ENCODE measurements around the gene HERC3.

The HERC3 gene

GRCh38 chr4:88752076-88752463, 159.8 kb downstream of the HERC3 start:
- DNase-seq: no peak

DNA sequence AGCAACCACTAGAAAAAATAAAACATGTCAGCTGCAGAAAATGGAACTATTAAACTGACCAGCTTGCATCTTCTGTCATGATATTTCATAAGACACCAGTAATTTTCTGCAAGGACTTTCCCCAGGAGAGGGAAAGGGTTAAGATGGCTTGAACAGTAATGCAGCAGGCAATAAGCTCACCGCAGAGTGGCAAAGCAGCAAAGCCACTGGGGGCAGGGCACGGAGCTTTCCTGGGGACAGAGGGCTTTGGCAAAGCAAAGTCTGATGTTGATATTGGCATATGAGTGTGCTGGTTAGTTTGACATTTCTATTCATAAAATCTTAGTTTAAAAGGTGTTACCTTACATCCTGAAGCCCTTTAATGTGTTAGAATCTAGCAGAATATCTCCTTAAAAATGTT, 160.5 kb downstream of the HERC3 start:
- DNase-seq: no peak

GRCh38 chr4:88753658-88754571, 161.6 kb downstream of the HERC3 start:
- no peak for DNase-seq

- no peak for DNase-seq
These were observed 162.5 kb downstream of the HERC3 start for GRCh38 chr4:88754796-88755195.

- DNase-seq: no peak
These were observed 163.2 kb downstream of the HERC3 start for GRCh38 chr4:88755454-88755853.

DNA sequence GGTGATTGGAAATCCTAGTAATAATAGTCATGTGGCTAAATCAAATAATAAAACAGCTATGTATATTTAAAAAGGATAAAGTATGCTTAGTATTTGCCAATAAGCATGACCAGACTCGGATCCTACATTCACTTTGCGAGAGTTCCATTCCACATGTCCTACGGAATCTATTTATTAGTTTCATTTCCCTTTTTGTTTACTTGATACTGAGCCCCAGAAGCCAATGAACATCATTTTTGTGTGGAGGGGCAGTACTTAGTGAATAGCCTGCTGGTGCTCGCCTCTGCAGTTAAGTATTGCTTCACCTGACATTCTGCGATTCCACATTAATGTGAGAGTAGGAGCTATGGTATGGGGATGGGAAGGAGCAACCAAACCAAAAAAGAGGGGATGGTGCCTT, 163.9 kb downstream of the HERC3 start:
- DNase-seq: no peak

DNA sequence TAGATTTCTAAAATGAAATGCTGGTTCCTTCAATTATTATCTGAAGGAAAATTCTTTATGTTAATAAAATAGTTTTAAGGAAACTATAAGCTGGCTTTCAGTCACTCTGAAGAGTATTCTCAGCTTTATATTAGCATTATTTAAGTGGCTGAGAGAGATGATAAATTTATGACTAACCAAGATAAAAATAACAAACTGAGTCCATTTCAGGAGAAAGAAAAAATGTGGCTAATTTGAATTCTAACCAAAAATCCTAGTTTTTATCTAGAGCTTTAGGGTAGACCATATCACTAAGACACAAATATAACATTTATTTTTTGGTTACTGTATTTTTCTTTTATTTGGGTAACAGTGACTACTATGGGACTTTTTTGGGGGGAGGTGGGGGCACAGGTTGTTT, 164.8 kb downstream of the HERC3 start:
- DNase-seq: no peak

DNA sequence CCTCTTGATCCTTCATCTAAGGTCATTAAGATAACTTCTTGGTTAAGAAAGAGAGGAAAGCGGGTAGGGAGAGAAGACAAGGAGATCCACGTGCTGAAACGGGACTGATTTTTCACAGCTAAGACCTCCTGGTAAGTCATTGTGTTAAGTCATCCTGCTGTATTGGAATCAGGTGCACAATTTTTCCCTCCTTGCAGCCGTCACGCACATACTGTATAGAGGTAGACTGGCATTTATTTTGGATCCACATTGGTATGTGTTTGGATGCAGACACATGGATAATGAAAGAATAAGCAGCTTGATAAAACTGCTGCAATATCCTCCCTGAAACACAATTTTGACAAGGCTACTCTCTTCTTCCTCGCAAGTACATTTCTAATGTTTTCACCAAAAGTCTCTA, 165.5 kb downstream of the HERC3 start:
- DNase-seq: no peak
